Germinal center (tissue), 1 donor: ENCODE results near the gene PRKCSH.
A peak's percentile ranks its signal among the peaks of the same experiment; 100 is the strongest.
"Not testable (repeated sequence)": the region's sequence is repeated elsewhere in the genome, so short reads cannot be mapped to it uniquely, and the experiment has no call there.

Source experiments
- DNase-seq: peaks from one replicate; pipeline ENCODE4 v3.0.0; 2012; ENCODE audit warnings: mixed read lengths, low spot score

The PRKCSH gene

DNA sequence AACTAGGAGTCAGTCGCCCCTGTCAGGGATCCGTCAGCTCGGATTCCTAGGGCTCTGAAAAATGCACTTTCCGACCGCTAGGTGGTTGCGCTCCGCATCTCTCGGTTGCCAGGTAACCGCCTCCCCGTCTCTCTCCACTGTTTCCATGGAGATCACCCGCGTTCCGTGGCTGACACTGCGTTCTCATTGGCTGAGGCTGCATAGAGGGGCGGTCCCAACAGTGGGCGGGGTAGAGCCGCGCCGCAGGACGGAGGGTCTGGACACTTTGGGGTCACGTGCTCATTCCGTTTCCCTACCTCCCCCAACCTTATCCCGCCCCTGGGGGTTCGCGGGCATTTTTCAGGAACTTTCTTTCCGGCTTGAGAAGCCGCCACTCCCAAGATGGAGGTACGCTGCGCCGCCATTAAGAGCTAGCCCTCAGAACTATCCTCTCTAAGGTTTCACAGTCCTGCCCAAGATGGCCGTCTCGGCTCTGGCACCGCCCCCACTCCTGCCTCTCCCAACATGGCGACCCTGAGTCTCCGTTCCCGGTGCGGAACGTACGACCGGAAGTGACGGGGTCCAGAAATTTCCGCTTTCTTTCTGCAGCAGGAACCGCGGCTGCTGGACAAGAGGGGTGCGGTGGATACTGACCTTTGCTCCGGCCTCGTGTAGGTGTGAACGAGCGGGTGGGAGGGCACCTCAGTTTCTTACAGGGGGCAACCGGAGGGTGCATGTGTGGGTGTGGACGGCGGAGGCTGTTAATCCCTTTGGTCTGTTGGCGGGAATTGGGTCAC lies at the start of gene PRKCSH, which contains the start of gene ODAD3:
Gene PRKCSH, plus strand, starts transcription at position 579 of the 776 bp plus-strand sequence. CDS start 483 bp downstream, outside the sequence.
Gene ODAD3, minus strand, starts transcription at position 65 of the 776 bp plus-strand sequence. CDS start 105 bp downstream, outside the sequence.
- peak; percentile 99 for DNase-seq

DNA sequence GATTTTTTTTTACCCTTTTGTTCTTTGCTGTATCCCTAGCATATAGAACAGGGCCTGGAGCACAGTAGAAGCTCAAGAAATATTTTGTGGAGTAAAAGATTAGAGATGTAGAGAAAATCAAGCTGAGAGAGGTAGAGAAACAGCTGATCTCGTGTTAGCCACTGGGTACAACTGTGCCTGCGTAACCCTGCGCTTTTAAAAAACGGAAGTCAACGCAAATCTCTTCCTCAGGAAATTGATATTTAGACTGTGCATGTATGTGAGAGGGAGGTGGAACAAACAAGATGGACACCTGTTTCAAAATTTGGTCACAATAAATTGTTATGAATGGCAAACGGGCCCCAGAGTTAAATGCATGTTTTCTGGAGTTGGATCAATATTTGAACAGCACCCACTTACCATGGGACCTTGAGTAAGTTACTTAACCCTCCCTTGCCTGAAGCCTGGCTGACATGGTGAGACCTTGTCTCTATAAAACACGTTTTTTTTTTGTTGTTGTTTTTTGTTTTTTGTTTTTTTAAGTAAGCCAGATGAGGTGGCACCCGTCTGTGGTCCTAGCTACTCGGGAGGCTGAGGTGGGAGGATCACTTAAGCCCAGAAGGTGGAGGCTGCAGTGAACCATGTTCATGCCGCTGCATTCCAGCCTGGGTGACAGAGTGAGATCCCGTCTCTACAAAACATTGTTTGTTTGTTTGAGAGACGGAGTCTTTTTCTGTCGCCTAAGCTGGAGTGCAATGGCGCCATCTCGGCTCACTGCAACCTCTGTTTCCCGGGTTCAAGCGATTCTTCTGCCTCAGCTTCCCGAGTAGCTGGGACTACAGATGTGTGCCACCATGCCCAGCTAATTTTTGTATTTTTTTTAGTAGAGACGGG lies 48.0 kb upstream of the PRKCSH start:
- peak; percentile 45 for DNase-seq

GRCh38 chr19:11390359-11390758 lies 45.1 kb upstream of the PRKCSH start:
- no peak for DNase-seq

DNA sequence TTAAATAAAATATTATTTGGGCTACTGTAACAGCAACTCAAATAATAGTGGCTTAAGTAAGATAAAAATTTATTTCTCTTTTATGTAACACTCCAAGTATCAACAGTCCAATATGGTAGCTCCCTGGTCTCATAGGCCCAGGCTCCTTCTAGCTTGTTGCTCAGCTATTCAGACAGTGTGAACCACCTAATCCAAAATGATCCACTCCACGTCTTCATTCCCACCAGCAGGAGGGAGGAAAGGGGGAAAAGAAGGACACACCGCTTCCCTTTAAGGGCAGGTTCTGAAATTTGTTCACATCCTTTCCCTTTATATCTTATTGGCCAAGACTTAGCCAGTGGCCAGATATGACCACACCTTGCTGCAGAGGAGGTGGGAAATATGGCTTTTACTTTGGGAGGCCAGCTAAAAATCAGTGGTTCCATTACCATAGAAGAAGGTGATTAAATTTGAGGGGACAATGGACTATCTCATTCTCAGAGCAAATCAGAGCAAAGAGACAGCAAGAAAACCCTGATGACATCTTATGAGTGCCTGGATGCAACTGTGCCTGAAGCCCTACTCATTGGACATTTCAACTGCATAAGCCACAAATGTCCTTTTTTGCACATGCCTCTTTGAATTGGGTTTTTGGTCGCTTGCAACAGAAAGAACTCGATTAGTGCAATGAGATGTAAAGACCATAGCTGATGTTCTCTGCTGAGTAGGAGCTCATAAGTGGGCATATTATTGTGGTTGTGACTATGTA lies 44.3 kb upstream of the PRKCSH start:
- DNase-seq, result no peak

DNA sequence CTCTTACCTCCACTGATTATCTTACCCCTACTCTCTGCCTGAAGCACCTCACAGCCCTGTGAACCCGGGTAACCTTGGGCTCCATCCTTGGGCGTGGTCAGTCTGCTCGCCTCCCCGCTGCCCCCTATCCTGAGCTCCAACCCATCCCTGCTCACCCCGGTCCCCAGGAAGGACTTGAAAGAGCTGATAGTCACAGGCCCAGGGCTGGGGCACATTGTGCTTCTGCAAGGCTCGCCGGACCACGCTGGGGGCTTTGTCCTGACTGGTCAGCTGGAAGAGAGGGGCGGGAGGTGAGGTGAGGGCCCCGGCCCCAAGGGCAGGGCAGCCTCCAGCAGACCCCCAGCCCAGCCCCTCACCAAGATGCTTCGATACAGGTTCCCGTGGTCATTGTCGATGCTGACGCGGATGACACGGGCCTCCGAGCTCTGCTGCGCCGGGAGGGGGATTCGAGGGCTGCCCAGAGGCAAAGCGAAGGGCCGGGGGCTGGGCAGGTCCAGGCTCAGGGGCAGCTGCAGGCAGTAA lies 38.3 kb upstream of the PRKCSH start:
- DNase-seq, result no peak

DNA sequence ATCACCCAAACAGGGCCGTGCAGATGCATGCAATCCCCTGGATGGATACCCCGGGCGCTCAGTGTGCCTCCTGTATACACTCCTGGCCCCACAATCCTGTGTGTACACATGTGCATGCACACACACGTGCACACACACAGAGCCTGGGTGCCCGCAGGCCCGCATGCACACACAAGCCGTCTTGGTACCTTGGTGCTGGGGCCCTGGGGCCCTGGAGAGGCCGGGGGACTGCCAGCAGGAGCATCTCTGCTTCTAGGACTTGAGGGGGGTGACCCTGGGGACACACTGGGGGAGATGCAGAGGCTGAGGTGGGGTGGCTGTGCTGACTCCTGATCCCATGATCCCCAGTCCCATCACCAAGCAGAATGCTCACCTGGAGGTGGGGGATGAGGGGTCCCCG lies 35.8 kb upstream of the PRKCSH start:
- DNase-seq, result no peak

- DNase-seq, result no peak
Measured at GRCh38 chr19:11400798-11401197, 34.6 kb upstream of the PRKCSH start.

DNA sequence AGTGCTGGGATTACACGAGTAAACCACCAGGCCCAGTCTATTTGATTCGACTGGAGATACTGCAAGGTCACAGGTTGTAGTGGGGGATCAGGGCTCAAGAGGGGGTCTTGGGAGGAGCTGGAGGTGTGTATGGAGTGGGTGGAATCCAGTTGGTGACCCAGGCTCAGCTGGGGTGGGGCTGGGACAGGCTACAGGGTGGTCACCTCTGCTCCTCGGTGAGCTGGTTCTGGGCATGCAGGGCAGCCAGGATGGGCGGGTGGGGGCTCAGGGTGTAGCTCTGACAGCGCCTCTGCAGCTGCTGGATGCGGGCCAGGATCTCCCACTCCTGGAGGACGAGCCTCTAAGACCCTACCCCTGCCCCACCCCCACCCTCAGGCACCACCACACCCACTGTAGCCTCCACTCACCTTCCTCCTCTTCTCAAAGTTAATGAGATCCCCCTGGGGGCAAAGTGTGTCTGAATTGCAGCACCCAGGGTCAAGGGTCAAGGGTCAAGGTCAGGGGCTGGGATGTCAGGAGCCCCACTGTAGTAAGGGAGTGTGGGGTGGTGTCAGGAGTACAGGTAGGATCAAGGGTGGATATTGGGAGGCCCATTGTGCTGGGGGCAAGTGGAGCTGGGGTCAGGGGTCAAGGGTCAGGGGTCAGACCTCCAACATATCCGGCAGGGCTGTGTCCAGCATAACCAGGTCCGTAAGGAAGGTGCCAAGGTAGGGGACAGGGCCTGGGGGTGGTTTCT lies 33.5 kb upstream of the PRKCSH start:
- DNase-seq, result no peak

DNA sequence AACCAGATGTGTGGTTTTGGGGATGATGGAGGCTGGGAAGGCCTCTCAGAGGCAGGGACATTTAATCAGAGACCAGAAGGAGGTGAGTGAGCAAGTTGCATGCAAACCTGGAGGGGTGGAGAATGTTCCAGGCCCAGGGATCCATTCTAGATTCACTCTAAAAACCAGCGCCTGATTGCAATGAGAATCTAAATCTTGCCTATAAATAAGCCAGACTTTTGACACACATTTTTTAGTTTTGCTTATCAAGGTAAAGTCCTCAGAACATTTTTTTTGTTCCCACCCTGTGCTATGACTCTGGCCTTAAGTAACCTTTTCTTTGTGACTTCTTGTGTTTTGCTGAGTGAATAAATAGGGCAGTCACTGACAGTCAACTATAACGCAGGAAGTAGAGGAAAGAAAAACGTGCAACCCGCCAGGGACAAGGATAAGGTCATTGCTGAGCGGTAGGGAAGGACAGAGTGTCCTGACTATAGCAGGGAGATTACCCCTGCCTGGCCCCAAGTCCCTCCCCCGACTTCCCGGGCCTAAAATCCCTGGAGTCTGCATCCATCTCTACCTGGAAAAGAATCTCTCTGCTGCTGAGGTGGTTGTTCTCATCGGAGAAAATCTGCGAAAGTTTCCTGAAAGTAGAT lies 30.7 kb upstream of the PRKCSH start:
- no peak for DNase-seq

DNA sequence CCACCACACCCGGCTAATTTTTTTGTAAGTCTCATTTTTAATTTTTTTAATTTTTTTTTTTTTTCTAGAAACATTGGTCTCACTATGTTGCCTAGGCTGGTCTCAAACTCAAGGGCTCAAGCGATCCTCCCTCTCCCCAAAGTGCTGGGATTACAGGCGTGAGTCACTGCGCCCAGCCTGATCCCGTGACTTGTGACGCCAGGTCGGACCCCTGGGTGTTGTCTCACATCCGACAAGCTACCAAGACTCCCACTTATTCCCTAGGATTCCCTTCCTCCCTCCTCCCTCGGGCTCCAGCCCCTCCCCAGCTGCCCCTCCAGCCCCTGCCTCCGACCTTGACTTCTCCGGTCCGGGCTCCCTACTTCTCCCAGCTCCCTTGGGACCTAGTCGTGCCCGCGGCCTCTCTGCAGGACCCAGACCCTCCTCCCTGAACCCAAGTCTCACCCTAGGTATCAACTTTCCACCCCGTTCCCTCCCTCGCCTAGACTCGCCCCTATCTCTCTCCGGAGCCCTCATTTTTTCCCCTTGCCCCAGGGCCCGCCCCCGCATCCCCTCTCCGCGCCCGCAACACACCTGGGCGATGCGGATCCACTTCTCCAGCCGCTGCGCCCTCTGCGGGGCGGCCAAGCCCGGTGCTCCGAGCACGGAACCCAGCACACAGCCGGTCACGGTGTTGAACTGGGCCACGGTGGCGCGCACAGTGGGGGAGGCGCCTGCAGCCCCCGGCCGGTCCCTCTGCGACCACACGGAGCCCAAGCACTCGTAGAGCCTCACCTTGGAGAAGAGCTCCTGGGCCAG lies 29.4 kb upstream of the PRKCSH start:
- peak; percentile 39 for DNase-seq

DNA sequence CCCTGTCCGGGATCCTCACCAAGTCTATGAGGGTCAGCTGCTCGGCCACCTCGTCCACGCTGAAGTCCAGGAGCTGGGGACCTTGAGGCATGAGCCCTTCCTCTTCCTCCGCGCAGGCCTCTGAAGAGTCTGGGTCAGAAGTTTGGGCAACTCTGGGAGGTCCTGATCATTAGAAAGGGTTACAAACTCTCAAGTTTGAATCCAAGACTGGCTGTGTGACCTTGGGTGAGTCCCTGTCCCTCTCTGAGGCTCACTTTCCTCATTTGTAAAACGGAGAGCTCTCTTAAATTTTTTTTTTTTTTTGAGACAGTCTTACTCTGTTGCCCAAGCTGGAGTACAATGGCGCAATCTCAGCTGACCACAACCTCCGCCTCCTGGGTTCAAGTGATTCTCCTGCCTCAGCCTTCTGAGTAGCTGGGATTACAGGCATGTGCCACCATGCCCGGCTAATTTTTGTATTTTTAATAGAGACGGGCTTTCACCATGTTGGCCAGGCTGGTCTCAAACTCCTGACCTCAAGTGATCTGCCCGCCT lies 28.7 kb upstream of the PRKCSH start:
- not testable (repeated sequence) for DNase-seq

DNA sequence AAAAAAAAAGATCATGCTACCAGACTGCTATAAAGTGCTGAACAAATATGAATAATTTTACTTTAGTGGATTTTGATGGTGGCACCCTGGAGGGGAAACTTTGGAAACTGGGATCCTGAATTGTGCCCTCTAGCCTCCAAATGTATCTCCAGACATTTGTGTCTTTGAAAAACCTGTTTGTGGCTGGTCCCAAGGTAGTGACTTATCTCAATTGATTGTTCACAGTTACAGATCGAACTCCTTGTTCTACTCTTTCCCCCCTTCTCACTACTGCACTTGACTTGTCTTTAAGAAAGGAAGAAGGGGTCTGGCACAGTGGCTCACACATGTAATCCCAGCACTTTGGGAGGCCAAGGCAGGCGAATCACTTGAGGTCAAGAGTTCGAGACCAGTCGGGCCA lies 26.8 kb upstream of the PRKCSH start:
- no peak for DNase-seq

DNA sequence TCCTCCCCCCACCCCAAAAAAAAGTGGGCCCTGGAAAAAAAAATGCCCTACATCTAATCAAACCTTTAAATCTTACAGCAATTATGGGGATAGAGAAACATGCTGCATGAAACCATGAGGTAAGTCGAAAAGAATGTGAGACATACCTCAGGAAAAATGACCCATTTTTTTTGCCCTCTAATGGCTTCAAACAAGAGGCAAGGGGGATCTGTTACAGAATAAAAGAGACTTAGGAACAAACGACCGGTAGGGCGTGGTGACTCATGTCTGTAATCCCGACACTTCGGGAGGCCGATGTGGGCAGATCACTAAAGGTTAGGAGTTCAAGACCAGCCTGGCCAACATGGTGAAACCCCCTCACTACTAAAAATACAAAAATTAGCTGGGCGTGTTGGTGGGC lies 24.8 kb upstream of the PRKCSH start:
- DNase-seq, result no peak

- DNase-seq, result no peak
Measured at GRCh38 chr19:11414544-11414943, 20.9 kb upstream of the PRKCSH start.

DNA sequence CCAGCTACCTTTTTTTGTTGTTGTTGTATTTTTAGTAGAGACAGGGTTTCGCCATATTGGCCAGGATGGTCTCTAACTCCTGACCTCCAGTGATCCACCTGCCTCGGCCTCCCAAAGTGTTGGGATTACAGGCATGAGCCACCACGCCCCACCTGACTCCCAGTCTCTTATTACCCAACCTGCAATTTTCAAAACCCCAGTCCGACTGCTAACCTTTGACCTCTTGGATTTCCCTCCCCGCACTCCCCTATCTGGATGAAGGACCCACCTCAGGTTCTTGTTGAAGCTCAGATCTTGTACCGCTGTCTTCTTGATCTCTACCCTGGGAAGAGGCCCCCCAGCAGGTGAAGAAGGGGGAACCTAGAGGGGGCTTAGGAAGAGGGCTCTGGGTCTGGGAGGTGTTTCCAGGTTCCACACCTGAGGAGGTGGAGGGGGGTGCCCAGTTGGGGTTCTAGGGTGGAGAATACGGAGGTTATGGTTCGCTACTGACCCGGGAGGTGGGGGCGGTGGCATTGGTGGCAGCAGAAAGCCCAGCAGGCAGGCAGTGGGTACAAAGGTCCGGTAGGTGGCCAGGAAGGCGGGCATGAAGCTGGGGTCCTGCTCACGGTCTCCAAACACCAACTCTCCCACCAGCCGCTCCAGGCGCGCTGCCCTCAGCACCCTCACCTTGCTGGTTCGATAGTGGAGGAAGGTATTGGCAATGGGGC lies 18.9 kb upstream of the PRKCSH start:
- no peak for DNase-seq

- no peak for DNase-seq
Measured at GRCh38 chr19:11418094-11418548, 17.3 kb upstream of the PRKCSH start.

DNA sequence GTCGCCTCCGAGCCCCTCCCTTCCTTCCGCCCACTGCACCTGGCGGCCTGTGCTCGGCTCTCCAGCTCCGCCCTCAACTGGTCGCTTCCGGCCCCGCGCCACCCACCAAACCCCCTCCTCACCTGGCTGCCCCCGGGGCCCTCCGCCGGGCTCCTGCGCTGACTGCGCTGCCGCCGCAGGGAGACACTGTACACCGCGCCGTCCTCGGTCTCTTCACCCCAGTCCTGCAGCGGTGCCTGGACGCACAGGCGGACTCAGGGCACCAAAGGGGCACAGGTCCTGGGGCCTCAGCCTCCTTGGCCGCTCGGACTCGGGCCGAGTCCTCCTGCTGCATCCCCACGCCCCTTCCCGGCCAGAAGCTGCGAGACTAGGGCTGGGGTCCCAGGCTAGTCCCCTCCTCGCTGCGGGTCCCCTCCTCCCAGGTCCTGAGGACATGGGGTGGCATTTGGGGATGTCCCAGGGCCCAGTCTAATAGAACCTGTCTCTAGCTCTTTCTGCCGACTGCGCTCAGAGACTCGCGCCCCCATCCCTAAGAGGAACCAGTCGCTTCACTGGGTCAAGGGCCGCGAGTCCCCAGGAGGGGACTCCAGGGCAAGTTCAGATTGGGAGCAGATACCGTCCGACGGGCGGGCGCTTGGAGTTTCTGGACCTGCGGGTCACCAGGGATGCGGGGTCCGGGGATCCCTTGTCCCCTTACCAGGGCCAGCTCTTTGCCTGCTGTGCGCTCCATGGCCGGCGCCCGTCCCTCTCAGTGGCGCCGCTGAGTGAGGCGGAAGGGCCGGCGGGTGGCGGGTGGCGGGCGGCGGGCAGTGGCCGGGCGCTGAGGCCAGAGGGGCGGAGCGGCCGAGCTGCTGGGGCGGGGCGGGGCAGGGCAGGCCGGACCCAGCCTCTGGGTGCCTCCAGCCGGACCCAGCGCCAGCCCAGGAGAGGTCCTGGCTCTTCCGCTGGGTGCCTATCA lies 16.6 kb upstream of the PRKCSH start, which contains the start of gene RGL3:
Gene RGL3, minus strand, starts transcription at position 766 of the 958 bp plus-strand sequence. Its CDS starts 36 bp downstream, at position 730.
- DNase-seq, result no peak
